ENCODE data around the gene C14orf39. TPM values are rescaled to one million over a fixed set of nuclear protein-coding genes. Genes with fewer than 3 reads are reported as not detected.

The C14orf39 gene
- total and polyA plus RNA-seq, 2 experiments from 2014 or later = 0.28 to 3.4 TPM

- H3K4me1 Mint-ChIP-seq = peaks cover 49% of the 10 kb centered on the region
- Histone ChIP-seq H3K4me1 (ENCODE audit: insufficient read depth) (peaks cover 56% of the 10 kb centered on the region), H3K4me3 (peak overlapping the region; percentile 71), H3K27ac (ENCODE audit: low read depth) (no peak overlapping the region), H3K27me3 (ENCODE audit: insufficient read depth) (peaks cover 100% of the 10 kb centered on the region), H3K36me3 (ENCODE audit: insufficient read depth) (no peaks in the 10 kb centered on the region), H3F3A (replicated peaks; ENCODE audit: low read depth) (peaks cover 38% of the 10 kb centered on the region), H2AFZ (peak overlapping the region; percentile 97), H3K9me2 (ENCODE audit: insufficient read depth) (no peaks in the 10 kb centered on the region), H3K79me2 (replicated peaks; ENCODE audit: insufficient read depth) (no peaks in the 10 kb centered on the region), H3K4me2 (peak overlapping the region; percentile 91), H4K20me1 (replicated peaks; ENCODE audit: insufficient read depth) (0 out of 2 replicates have a peak, but pooled peaks cover 4% of the 10 kb centered on the region)
- no peaks in the 10 kb centered on the region; the same call in 2 of the 3 replicates for H3K9me3 Mint-ChIP-seq
- no peak for DNase-seq (ENCODE audit: low spot score)
- no peak for ATAC-seq
- H3K27ac Mint-ChIP-seq = no peak overlapping the region
- peaks cover 80% of the 10 kb centered on the region for H3K27me3 Mint-ChIP-seq (ENCODE audit: insufficient read depth, low read depth, poor library complexity)
- no peaks in the 10 kb centered on the region for H3K36me3 Mint-ChIP-seq (ENCODE audit: low read depth)
- TF ChIP-seq JUNB (IDR thresholded peaks at IDR 0.05; ENCODE audit: unreplicated experiment) = no peak
- TF ChIP-seq ZNF114 (CRISPR knock-in tag; IDR thresholded peaks at IDR 0.05) = no peak
- TF ChIP-seq STAT1 (IDR thresholded peaks at IDR 0.05; ENCODE audit: unreplicated experiment) = no peak
- no peak for TF ChIP-seq NANOG (IDR thresholded peaks at IDR 0.05; ENCODE audit: borderline replicate concordance)
- no peak for TF ChIP-seq CTCF (conservative IDR thresholded peaks at IDR 0.05; ENCODE audit: low read depth in 2 of 2)
- TF ChIP-seq POLR2AphosphoS5 (IDR thresholded peaks at IDR 0.05; ENCODE audit: low read depth) = no peak
- TF ChIP-seq EZH2 (IDR thresholded peaks at IDR 0.05; ENCODE audit: low read depth, unreplicated experiment) = no peak
- no peak for TF ChIP-seq ETS1 (IDR thresholded peaks at IDR 0.05)
- no peak for TF ChIP-seq ZNF331 (CRISPR knock-in tag; IDR thresholded peaks at IDR 0.05; ENCODE audit: low read depth)
- TF ChIP-seq ZNF462 (CRISPR knock-in tag; IDR thresholded peaks at IDR 0.05) = no peak
- TF ChIP-seq REST (IDR thresholded peaks at IDR 0.05; ENCODE audit: unreplicated experiment) = no peak
- TF ChIP-seq CREB1 (CRISPR knock-in tag; IDR thresholded peaks at IDR 0.05; ENCODE audit: low read depth) = no peak
- TF ChIP-seq EZH2phosphoT487 (IDR thresholded peaks at IDR 0.05; ENCODE audit: unreplicated experiment) = no peak
- H3K4me3 Mint-ChIP-seq = peak overlapping the region; percentile 69
These were observed 28.5 kb upstream of the C14orf39 start for GRCh38 chr14:60514378-60514740.

Data from GM23338 (cell line).